Stimulated activated effector memory CD8-positive, alpha-beta T cell treated with anti-CD3 and anti-CD28 coated beads, Interleukin-12 subunit alpha, Interleukin-12 subunit beta, amount 100 ng/mL, for 72 hours (primary cell): ENCODE measurements around the gene CCDC142.
"Not testable (repeated sequence)": the region's sequence is repeated elsewhere in the genome, so short reads cannot be mapped to it uniquely, and the experiment has no call there.

ENCODE experiments used
- ATAC-seq: fragments of 150-1000 bp; cut with Tn5 transposase; 2 replicates; pipeline ENCODE4 v1.10.0; 2021
- DNase-seq, 2 donors: peaks; one replicate each; pipeline ENCODE4 v3.0.0; 2021 to 2022; ENCODE audit warnings: low spot score in 2 of 2
- H3K27ac Mint-ChIP-seq: one replicate; pipeline ENCODE4 v1.8.0; 2022; ENCODE audit warnings: mild to moderate bottlenecking, mixed read lengths
- H3K36me3 Mint-ChIP-seq: one replicate; pipeline ENCODE4 v1.8.0; 2022; ENCODE audit warnings: mild to moderate bottlenecking, mixed read lengths
- H3K4me1 Mint-ChIP-seq: one replicate; pipeline ENCODE4 v1.8.0; 2022; ENCODE audit warnings: mixed read lengths
- H3K4me3 Mint-ChIP-seq: one replicate; pipeline ENCODE4 v1.8.0; 2022; ENCODE audit warnings: mild to moderate bottlenecking, mixed read lengths
- H3K9me3 Mint-ChIP-seq: one replicate; pipeline ENCODE4 v1.8.0; 2022; ENCODE audit warnings: mixed read lengths

Gene CCDC142

DNA sequence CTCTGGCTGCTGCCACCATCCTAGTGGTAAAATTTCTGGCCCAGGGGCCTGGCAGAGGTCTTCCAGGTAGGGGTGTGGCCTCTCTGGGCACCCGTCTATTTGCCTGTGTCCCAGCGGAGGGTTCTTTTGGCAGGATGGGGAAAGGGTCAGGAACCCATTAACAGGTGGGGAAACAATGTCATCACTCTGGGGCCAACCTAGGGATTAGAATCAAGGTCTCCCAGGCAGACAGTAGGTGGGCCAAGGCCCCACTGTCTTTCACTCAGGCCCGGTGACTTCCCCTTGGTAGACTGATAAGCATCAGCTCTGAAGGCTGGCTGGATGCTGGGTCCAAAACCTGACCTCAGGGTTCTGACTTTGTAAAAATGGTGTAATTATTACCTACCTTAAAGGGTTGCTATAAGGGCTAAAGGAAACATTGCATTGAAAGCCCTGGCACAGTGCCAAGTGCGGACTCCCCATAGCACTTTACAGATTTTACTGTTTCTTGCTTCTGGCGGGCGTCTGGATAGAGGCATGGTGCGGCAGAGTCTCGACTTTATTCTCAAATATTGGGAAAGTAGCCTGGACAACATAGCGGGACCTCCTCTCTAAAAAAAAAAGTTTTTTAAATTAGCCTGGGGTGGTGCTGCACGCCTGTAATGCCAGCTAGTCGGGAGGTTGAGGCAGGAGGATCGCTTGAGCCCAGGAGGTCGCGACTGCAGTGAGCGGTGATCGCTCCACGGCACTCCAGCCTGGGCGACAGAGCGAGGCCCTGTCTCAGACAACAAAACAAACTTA, 14.4 kb upstream of the CCDC142 start:
- Mint-ChIP-seq H3K36me3 (peaks cover 38% of the 10 kb centered on the region), H3K27ac (peak overlapping the region; percentile 88), H3K4me1 (peaks cover 29% of the 10 kb centered on the region), H3K4me3 (peak overlapping the region; percentile 86), H3K9me3 (no peaks in the 10 kb centered on the region)
- DNase-seq (no peak), ATAC-seq (no peak)

DNA sequence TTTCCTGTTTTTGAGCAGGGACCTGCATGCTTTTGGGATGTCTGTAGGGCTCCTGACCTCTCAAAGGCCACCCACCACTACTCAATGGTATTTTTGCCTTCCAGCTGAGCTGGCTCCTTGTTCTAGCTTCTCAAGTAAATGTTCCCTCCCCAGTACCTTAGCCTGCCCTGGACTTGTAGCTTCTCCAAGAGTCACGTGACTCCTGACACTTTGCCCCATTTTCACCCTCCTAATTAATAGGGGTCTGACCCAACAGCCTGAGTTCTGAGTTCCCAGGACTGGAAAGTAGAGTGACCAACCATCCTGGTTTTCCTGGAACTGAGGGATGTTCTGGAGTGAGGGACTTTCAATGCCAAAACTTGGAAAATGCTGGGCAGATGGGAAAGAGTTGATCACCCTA, 12.6 kb upstream of the CCDC142 start:
- Mint-ChIP-seq H3K4me3 (no peak overlapping the region), H3K36me3 (peaks cover 49% of the 10 kb centered on the region), H3K27ac (no peak overlapping the region), H3K4me1 (peaks cover 20% of the 10 kb centered on the region), H3K9me3 (no peaks in the 10 kb centered on the region)
- ATAC-seq (no peak), DNase-seq (no peak)

DNA sequence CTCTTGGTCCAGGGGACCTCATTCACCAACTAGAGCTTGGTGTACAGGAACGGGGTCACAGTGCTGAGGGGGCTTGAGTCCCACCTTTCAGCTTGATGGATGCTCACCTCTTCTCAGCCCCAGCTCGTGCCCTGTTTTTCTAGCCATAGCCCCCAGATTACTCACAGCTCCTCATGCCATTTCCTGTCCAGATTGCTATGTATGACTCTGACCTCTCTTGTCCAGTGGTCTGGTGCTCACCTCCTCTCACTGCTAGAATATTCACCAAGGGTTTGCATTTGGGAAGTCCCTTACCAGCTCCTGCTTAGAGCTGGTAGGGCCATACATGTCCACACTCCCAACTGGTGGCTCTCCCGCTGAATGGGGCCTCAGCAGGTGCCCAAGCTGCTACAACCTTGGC, 10.7 kb upstream of the CCDC142 start:
- peak overlapping the region; percentile 26 for H3K27ac Mint-ChIP-seq
- DNase-seq (no peak), ATAC-seq (no peak)
- H3K4me3 Mint-ChIP-seq = no peak overlapping the region
- H3K4me1 Mint-ChIP-seq = peaks cover 13% of the 10 kb centered on the region
- no peaks in the 10 kb centered on the region for H3K9me3 Mint-ChIP-seq
- peaks cover 54% of the 10 kb centered on the region for H3K36me3 Mint-ChIP-seq

DNA sequence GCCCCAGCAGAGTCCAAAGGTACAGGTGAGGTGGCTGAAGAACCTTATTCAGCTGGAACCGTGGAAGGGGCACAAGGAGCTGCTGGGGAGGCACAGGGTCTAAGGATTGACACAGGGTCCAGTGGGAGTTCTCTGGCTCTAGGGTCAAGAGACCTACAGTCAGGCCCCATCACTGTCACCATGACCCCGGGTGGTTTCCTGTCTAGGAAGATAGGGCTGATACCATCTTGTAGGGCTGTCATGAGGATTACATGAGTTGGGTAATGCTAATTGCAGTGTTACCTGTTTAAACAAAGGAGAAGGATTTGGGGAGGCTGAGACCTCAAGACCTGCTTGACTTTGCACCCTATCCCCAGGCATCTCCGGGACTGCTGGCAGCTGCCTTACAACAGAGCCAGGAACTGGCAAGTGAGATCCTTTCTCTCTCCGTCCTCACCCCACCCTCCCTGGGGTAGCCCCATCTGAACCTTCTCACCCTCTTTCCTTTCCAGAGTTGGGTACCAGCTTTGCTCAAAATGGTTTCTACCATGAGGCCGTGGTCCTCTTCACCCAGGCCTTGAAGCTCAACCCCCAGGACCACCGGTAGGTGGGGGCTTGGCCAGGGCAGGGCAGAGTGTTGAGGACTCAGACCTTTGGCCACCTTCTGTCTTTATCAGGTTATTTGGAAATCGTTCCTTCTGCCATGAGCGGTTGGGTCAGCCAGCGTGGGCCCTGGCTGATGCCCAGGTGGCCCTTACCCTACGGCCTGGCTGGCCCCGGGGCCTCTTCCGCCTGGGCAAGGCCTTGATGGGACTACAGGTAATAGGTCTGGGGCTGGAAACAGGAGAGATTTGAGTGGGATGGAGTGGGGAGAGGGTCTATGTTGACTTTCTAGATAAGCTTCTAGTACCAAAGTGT, 9.1 kb upstream of the CCDC142 start:
- Mint-ChIP-seq H3K9me3 (no peaks in the 10 kb centered on the region), H3K4me1 (peaks cover 2% of the 10 kb centered on the region), H3K27ac (no peak overlapping the region), H3K4me3 (no peak overlapping the region), H3K36me3 (peaks cover 55% of the 10 kb centered on the region)
- DNase-seq (no peak), ATAC-seq (no peak)

GRCh38 chr2:74489906-74490305, 7.1 kb upstream of the CCDC142 start:
- ATAC-seq (no peak), DNase-seq (no peak)
- peaks cover 10% of the 10 kb centered on the region for H3K4me1 Mint-ChIP-seq
- no peaks in the 10 kb centered on the region for H3K9me3 Mint-ChIP-seq
- peaks cover 75% of the 10 kb centered on the region for H3K36me3 Mint-ChIP-seq
- H3K4me3 Mint-ChIP-seq = no peak overlapping the region
- H3K27ac Mint-ChIP-seq = no peak overlapping the region

GRCh38 chr2:74488643-74489481, 6.1 kb upstream of the CCDC142 start:
- DNase-seq = no peak
- peaks cover 76% of the 10 kb centered on the region for H3K36me3 Mint-ChIP-seq
- H3K4me3 Mint-ChIP-seq = no peak overlapping the region
- H3K27ac Mint-ChIP-seq = no peak overlapping the region
- ATAC-seq = no peak
- H3K4me1 Mint-ChIP-seq = peaks cover 10% of the 10 kb centered on the region
- no peaks in the 10 kb centered on the region for H3K9me3 Mint-ChIP-seq

- no peaks in the 10 kb centered on the region for H3K9me3 Mint-ChIP-seq
- DNase-seq (no peak), ATAC-seq (no peak)
- no peak overlapping the region for H3K4me3 Mint-ChIP-seq
- peaks cover 28% of the 10 kb centered on the region for H3K4me1 Mint-ChIP-seq
- H3K27ac Mint-ChIP-seq = no peak overlapping the region
- H3K36me3 Mint-ChIP-seq = peaks cover 62% of the 10 kb centered on the region
Observed at GRCh38 chr2:74486141-74486540, 3.3 kb upstream of the CCDC142 start.

DNA sequence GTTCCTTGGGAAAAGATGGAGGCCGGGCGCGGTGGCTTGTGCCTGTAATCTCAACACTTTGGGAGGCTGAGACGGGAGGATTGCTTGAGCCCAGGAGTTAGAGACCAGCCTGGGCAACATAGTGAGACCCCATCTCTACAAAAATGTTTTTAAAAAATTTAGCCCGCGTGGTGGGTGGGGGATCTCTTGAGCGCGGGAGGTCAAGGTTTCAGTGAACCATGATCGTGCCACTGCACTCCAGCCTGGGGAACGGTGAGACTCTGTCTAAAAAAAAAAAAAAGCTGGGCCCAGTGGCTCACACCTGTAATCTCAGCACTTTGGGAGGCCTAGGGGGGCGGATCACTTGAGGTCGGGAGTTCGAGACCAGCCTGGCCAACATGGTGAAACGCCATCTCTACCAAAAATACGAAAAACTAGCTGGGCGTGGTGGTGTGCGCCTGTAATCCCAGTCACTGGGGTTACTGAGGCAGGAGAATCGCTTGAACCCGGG, 922 bp upstream of the CCDC142 start:
- peaks cover 39% of the 10 kb centered on the region for H3K4me1 Mint-ChIP-seq
- DNase-seq, H3K9me3 Mint-ChIP-seq, ATAC-seq: not testable (repeated sequence)
- H3K4me3 Mint-ChIP-seq = peak overlapping the region; percentile 90
- peak overlapping the region; percentile 95 for H3K27ac Mint-ChIP-seq
- peaks cover 65% of the 10 kb centered on the region for H3K36me3 Mint-ChIP-seq

DNA sequence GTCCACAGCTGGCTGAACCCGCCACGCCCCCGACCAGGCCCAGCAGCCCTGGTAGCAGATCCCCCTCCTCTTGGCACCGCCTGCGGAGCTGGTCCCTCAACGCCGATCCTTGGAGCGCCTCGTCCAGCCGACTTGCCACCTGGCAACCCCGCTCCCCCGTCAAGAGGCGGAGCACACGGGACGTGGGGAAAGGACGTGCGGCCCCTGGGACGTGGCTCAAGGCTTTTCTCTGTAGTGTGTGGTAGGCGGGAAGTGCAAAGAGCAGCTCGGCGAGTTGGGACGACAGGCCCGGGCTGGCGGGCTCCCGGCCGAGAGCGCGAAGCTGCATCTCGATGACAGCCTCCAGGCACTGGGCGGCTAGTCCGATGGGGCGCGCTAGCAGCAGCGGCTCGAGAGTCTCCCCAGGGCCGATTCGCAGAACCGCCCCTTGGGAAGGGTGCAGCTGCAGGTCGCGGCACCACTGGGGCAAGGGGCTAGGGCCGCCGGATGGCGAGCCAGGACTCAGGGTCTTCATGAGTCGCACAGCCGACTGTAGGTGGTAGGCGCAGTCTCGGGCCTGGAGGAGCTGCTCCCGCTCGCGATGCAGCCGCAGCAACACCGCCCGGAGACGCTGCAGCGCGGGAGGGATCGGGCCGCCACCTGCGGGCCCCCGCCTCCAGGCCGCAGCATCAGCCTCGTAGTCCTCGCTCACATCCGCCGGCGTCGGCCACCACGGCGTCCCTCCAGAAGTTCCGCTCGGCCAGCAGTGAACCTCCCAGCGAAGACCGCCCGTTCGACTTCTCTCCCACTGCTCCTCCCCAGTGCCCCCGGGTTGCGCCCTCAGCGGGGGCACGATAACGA, 617 bp downstream of the CCDC142 start:
- H3K27ac Mint-ChIP-seq = peak overlapping the region; percentile 95
- no peaks in the 10 kb centered on the region for H3K9me3 Mint-ChIP-seq
- ATAC-seq = peak; percentile 65
- peak overlapping the region; percentile 90 for H3K4me3 Mint-ChIP-seq
- peaks cover 76% of the 10 kb centered on the region for H3K36me3 Mint-ChIP-seq
- H3K4me1 Mint-ChIP-seq = peaks cover 39% of the 10 kb centered on the region
- peak in 1 of 2 donors; percentile 88 for DNase-seq

DNA sequence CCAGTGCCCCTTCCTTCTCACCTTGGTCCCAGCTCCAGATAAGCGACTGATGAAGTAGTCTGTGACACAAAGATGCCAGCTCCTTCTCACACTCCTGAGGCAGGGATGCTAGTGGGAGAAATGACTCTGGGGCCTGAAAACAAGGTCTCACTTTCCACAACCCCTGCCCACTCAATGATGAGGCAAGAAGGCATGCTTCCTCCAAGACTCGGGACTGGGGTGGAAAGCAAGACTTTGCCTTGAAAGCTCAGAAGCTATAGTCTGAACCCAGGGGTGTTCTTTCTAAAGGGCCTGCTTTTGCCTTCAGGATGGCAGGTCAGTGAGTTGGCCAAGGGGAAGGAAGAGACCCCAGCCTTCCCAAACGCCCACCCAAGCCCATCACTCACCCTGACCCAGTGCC, 1.4 kb downstream of the CCDC142 start:
- no peak for ATAC-seq
- peaks cover 33% of the 10 kb centered on the region for H3K4me1 Mint-ChIP-seq
- no peak for DNase-seq
- no peaks in the 10 kb centered on the region for H3K9me3 Mint-ChIP-seq
- peak overlapping the region; percentile 90 for H3K4me3 Mint-ChIP-seq
- H3K27ac Mint-ChIP-seq = peak overlapping the region; percentile 95
- peaks cover 70% of the 10 kb centered on the region for H3K36me3 Mint-ChIP-seq

- ATAC-seq = no peak
- no peaks in the 10 kb centered on the region for H3K9me3 Mint-ChIP-seq
- no peak overlapping the region for H3K4me3 Mint-ChIP-seq
- H3K4me1 Mint-ChIP-seq = peaks cover 24% of the 10 kb centered on the region
- DNase-seq = no peak
- H3K36me3 Mint-ChIP-seq = peaks cover 83% of the 10 kb centered on the region
- H3K27ac Mint-ChIP-seq = peak overlapping the region; percentile 54
Observed at GRCh38 chr2:74474899-74475298, 7.9 kb downstream of the CCDC142 start.

- DNase-seq (no peak), ATAC-seq (no peak)
- Mint-ChIP-seq H3K9me3 (no peaks in the 10 kb centered on the region), H3K4me3 (peak overlapping the region; percentile 97), H3K27ac (no peak overlapping the region), H3K4me1 (peaks cover 27% of the 10 kb centered on the region), H3K36me3 (peaks cover 79% of the 10 kb centered on the region)
Observed at GRCh38 chr2:74474481-74474880, 8.3 kb downstream of the CCDC142 start.

GRCh38 chr2:74472945-74473258, 9.9 kb downstream of the CCDC142 start:
- Mint-ChIP-seq H3K4me3 (peak overlapping the region; percentile 97), H3K27ac (peak overlapping the region; percentile 97)

More at GRCh38 chr2:74472945-74473258, 9.9 kb downstream of the CCDC142 start:
- DNase-seq = no peak
- ATAC-seq = no peak
- Mint-ChIP-seq H3K9me3 (no peaks in the 10 kb centered on the region), H3K4me1 (peaks cover 27% of the 10 kb centered on the region), H3K36me3 (peaks cover 63% of the 10 kb centered on the region)
